HG03342 (cell line): ENCODE measurements around the gene OR51L1.

Experiments
- ATAC-seq: cut with Tn5 transposase; IDR thresholded peaks from one replicate; pipeline ENCODE4 v1.9.1; 2021; ENCODE audit warnings: mild to moderate bottlenecking, moderate library complexity; ENCODE audit not compliant: unreplicated experiment

OR51L1 gene

GRCh38 chr11:5046226-5046625 lies 51.6 kb downstream of the OR51L1 start, which contains the start of gene OR52J3:
OR52J3 (plus strand) TSS chr11:5046526; CDS start chr11:5046526, 0 bp downstream.
- ATAC-seq = no peak

- no peak for ATAC-seq
These were observed 52.2 kb downstream of the OR51L1 start for GRCh38 chr11:5046754-5047330.
